HG03558 (cell line): ENCODE results near the gene SNCAIP.
"Not testable (repeated sequence)": the region's sequence is repeated elsewhere in the genome, so short reads cannot be mapped to it uniquely, and the experiment has no call there.

ENCODE experiments used
- ATAC-seq: cut with Tn5 transposase; IDR thresholded peaks from one replicate; pipeline ENCODE4 v1.9.1; 2021; ENCODE audit warnings: moderate number of reproducible peaks; ENCODE audit not compliant: unreplicated experiment; ENCODE audit errors: extremely low read depth

SNCAIP gene

GRCh38 chr5:122353361-122353760, 41.3 kb downstream of the SNCAIP start:
- ATAC-seq, result not testable (repeated sequence)

DNA sequence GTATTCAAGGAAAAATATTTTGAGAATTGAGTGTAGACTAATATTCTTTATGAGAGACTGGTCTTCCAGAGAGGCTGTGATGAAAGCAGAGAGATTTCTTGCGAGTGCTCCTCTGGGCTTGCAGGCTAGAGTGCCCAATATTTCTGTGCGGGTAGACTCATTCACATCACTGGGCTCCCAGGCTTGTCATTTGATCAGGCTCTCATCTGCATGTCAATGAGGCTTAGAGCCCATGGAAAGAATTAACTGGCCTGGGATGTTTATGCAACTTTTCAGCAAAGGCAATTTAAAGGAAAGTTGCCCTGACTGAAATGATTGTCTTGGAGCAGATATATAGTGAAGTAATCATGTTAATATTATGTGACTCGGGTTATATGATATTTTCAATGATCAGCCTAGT, 42.3 kb downstream of the SNCAIP start:
- no peak for ATAC-seq

GRCh38 chr5:122355324-122355723, 43.3 kb downstream of the SNCAIP start:
- no peak for ATAC-seq

GRCh38 chr5:122356855-122357254, 44.8 kb downstream of the SNCAIP start:
- ATAC-seq, result no peak

DNA sequence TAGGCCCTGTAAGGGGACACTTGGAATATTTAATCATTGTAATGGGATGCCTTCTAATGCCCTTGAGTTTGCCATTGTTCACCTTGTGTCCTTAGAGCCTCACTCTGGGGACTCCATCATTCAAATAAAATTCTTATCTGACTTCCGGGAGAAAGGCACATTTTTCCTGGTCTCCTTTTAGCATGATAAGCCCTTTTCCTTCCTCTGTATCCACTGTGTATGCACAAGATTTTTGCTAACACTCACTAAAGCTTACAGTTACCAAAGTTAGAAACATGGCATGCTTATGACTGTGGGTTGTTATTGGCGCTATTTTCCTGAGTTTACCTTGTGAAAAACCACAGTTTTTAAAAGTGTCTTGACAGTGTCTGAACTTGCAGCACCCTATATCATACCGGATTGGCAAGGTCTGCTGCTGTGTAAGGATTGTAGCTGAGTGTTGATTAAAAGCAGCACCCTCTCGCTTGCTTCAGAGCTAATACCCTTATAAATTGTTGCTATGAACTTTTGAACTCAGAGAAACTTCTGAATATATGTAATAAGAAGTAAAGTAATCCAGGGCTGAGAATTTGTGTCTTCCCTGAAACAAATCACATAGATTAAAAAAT, 46.4 kb downstream of the SNCAIP start:
- no peak for ATAC-seq

DNA sequence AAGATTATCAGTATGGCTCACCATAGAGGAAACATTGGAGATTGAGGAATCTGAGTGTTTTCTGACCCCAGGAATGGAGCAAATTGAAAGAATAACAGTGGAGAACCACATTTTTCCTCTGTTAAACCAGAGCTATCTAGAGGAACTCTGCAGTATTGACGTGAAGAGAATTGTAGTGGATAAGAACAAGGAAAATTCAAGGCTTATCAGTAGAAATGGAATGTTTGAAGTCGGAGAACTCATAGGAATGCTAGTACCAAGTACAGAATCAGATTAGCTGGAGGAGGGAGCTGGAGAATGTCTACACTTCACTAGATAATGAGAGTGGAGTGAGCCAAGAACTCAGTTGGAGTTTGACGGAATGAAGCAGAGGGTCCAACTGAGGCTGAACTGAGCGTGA, 50.3 kb downstream of the SNCAIP start:
- ATAC-seq, result no peak

- no peak for ATAC-seq
Observed at GRCh38 chr5:122363623-122364022, 51.6 kb downstream of the SNCAIP start.

- ATAC-seq, result no peak
Observed at GRCh38 chr5:122366501-122366900, 54.5 kb downstream of the SNCAIP start.

GRCh38 chr5:122367456-122367855, 55.4 kb downstream of the SNCAIP start:
- no peak for ATAC-seq

- no peak for ATAC-seq
Observed at GRCh38 chr5:122368510-122369251, 56.6 kb downstream of the SNCAIP start.

DNA sequence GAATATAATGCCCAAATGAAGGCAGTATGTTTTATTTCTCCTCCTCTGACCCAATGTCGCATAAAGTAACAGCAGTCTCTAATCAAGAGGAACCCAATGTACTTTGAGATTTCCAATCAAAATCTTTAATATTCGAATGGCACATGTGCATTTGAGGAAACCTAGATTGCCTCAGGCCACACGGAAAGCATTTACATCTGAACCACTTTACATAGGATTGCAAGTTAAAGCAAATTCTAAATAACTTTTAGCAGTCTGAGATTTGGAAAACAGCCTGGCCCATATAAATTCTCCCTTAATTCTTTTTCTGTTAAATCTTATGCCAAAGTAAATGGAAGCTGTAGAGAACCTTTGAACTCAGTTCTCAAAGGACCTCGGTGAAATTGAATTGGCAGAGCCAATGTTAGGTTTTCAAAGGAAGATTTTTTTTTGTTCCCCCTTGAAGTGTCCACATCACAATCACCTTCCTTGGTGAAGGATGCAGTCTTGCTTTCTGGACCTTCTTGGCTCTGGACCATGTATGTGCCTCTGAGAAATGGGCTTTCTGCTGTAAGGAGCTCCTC, 57.3 kb downstream of the SNCAIP start:
- no peak for ATAC-seq

DNA sequence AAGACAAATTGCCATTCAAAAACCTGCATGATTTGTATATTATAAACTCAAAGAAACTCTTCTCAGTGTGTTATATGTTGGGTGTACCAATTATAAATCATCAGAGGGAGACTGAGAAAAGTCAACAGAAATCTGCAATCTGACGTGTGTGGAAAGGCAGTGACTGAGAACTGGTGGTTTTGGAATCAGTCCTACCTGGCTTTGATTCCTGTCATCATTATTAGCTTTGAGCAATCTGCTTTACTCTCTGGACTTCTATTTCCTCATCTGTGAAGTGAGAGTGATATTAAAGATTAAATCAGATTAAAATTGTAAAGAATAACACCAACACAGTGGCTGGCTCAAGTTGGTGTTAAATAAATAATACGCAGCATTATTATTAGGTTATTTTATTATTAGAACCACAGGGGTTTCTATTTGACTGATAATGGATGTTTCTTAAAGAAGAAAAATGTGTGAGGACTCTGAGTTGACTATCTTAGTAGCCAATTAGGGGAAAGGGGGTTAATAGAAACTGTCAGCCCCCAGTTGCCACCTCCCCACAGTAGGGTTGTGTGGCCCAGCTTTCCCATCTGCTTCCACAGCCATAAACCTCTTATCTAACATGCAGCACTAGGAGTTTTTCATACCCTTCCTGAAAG, 59.6 kb downstream of the SNCAIP start:
- ATAC-seq, result no peak

DNA sequence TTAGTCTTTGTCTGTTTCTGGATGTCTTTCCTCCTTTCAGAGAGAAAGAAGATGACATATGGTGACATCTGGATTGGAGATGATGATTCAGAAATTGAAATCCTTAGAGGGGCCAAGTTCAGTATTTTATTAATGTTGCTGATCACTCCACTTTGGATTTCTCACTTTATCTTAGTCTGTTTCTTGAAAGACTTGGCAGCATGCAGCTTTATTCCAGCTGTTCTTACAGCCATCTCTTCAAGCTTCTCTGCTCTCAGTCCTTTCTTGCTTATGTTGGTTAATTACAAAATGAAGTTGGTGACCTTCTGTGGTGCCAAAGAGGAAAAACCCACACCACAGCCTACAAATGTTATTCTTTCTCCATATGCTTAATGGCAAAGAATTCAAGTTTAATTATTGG, 62.1 kb downstream of the SNCAIP start:
- no peak for ATAC-seq

- ATAC-seq, result no peak
Observed at GRCh38 chr5:122375801-122376200, 63.8 kb downstream of the SNCAIP start.

DNA sequence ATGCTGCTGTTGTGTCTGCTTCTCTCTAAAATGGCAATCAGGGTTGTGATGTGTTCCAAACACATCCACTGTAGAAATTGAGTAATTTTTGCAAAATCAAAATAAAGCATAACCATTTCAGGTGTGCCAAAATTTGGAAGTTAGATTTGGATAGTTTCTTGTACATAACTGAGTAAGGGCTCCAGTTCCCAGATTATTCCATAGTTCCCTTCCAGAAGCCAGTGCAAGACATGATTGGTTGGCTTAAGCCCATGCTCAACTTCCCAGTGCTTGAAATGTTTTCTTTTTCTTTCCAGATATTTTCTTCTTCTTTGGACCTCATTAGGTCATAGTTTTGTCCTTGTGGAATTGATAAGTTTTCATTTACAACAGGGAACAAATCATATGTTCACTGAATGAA, 64.2 kb downstream of the SNCAIP start:
- no peak for ATAC-seq

DNA sequence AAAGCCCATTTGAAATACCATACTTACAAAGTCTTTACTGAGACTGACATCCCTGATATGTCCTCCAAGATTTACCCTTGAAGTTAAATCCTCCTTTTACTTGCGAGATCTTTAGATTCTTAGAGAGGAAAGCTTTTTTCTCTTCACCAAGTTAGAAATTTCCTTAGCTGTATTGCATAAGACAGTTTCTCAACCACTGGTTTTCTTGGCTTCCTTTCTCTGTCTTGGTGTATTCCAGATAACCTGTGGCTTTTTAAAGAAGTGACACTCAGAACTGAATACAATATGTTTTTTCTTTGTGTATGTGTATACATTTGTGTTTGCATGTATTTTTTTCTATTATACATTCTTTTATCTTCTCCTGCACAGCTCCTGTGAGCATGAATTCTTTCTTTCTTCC, 65.0 kb downstream of the SNCAIP start:
- no peak for ATAC-seq

DNA sequence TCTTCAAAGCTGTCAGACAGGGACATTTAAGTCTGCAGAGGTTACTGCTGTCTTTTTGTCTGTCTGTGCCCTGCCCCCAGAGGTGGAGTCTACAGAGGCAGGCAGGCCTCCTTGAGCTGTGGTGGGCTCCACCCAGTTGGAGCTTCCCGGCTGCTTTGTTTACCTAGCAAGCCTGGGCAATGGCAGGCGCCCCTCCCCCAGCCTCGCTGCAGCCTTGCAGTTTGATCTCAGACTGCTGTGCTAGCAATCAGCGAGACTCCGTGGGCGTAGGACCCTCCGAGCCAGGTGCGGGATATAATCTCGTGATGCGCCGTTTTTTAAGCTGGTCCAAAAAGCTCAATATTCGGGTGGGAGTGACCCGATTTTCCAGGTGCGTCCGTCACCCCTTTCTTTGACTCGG, 70.9 kb downstream of the SNCAIP start:
- not testable (repeated sequence) for ATAC-seq

- no peak for ATAC-seq
Observed at GRCh38 chr5:122384739-122385235, 72.8 kb downstream of the SNCAIP start.

DNA sequence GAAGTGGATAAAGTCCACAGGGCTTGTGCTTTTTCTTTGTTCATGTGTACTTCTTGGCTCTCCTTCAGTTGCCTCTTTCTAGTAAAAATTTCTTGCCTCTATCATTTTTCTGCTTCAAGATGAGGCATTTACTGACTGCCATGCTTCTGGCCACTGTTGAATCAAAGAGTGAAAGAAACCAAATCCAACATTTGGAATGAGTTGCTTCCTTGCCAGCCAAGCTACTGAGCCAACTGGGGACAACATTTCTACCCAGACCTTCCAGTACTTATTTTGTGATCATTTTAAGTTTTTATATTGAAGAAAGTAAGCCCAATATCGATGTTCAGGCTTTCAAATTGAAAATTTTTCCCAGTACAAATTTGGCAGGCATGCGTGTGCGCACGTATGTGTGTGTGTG, 73.2 kb downstream of the SNCAIP start:
- ATAC-seq, result no peak

DNA sequence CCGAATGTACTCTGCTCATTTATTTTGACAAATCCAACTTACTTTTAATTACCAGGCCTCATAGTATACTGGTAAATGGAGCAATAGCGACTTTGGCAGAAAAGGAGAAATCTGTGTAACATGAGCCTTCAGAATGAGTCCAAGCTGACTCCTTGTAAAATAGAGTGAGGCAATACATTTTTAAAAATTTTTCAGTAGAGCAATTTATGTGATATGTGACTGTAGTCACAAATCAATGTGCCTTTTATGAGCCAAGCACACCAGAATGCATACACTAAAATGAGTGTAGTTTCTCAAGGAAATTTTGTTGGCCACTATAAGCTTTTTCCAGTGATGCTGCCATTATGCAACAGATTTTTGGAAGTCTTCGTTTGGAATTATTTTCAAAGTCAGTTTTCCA, 73.8 kb downstream of the SNCAIP start:
- no peak for ATAC-seq

DNA sequence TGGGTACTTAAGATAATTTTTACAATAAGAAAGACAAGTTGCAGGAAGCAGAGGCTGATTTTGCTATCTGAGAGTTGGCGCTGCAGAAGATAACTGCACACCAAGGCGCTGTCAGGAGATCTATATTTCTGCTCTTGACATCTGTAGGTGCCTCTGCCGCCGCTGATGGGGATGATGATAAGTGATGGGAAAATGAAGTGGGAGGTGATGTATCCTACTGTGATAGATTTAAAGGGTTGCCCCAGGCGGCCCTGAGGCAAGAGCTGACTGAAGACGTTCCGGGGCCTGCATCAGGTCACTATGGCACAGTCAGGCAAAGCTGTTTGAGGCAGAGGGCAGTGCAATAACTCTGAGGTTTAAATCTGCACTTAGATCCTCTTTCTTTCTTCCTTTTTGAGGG, 78.1 kb downstream of the SNCAIP start:
- no peak for ATAC-seq
